ENCODE data around the gene TIGD3. TPM values are rescaled to one million over a fixed set of nuclear protein-coding genes. Genes with fewer than 3 reads are reported as not detected.

Gene TIGD3
- total RNA-seq, 4 donors from 2014 or later, result 0.27 to 0.67 TPM; not detected in 2

DNA sequence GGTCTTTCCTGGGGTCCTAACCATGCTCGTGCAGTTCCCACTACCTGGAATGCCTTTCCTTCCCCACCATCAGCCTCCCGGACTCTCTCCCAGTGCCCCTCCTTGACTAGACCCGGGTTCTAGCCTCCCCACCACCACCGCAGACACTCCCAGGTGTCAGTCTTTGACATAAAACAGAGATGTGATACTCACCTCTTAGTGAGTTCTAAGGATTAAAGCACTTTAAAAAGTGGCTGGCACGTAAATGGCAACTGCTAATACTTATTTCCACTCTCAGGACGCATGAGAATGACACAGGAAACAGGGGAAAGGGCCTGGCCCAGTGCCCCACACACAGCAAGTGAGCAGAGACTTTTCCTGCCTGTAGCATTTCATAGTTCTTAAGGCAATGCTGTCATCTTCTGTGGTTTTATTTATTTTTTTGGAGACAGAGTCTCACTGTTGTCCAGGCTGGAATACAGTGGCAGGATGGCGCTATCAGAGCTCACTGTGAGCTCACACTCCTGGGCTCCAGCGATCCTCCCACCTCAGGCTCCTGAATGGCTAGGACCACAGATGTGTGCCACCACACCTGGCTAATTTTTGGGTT is 29.8 kb downstream of the TIGD3 start:
- H3K36me3 ChIP-seq, result peaks cover 0 to 16% of the 10 kb centered on the region in 2 donors
- ATAC-seq, result no peak
- H3K4me1 ChIP-seq, result peaks cover 0 to 85% (median 39%) of the 10 kb centered on the region in 3 donors
- TF ChIP-seq EP300 (IDR thresholded peaks at IDR 0.05) (no peak), POLR2AphosphoS5 (IDR thresholded peaks at IDR 0.05) (no peak), POLR2A (IDR thresholded peaks at IDR 0.05) (no peak)
- TF ChIP-seq, protein P1, sequence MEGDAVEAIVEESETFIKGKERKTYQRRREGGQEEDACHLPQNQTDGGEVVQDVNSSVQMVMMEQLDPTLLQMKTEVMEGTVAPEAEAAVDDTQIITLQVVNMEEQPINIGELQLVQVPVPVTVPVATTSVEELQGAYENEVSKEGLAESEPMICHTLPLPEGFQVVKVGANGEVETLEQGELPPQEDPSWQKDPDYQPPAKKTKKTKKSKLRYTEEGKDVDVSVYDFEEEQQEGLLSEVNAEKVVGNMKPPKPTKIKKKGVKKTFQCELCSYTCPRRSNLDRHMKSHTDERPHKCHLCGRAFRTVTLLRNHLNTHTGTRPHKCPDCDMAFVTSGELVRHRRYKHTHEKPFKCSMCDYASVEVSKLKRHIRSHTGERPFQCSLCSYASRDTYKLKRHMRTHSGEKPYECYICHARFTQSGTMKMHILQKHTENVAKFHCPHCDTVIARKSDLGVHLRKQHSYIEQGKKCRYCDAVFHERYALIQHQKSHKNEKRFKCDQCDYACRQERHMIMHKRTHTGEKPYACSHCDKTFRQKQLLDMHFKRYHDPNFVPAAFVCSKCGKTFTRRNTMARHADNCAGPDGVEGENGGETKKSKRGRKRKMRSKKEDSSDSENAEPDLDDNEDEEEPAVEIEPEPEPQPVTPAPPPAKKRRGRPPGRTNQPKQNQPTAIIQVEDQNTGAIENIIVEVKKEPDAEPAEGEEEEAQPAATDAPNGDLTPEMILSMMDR (IDR thresholded peaks at IDR 0.05), result no peak
- no peaks in the 10 kb centered on the region for H3K27me3 ChIP-seq
- no peak overlapping the region for H3K4me3 ChIP-seq
- H3K9me3 ChIP-seq, result no peaks in the 10 kb centered on the region
- peak overlapping the region; percentile 4 to 99 (median 96) for H3K27ac ChIP-seq
- 55 to 68% methylated on average over 4 to 8 of the region's 8 CpGs for WGBS, 2 donors (ENCODE audit: low coverage in 1 of 2)

DNA sequence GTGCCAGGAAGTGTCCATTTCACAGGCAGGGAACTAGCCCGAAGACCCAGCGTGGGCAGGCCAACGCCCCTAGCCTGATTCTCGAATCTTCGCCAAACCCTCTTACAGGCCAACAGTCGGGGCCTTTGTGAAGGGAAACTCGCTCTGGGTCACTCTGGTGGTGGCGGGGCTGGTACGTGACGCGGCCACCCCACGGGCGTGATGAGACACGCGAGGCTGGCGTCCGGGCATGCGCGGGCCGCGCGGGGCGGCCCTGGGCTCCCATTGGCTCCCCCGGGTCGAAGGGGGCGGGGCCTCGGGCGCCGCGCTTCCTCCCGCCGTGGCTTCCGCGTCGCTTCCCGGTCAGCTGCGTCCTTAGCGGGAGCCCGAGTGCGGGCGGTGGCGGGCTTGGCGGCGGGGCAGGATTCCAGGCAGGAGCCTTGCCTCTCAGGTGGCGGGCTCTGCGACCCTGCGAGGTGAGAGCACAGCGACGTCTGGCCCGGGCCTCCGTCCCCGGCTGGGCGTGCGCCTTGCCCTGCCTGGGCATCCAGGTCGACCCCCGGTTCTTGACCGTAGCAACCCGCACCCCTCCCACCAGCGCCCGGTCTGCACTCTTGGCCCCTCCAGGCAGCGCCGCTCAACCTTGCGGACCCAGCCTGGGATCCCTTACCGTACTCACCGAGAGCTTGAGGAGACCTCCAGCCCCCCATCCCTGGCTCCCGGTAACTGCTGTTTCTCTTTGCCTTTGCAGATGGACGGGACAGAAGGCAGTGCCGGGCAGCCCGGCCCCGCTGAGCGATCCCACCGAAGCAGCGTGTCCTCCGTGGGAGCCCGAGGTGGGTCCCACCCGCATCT is 32.0 kb downstream of the TIGD3 start, which contains the start of gene FRMD8:
Gene FRMD8, plus strand, starts transcription at position 331 of the 834 bp plus-strand sequence. Its CDS starts 400 bp downstream, at position 731.
- ATAC-seq, result peak; percentile 81
- peak within 1 kb of the TSS; percentile 80 to 99 (median 96) for H3K27ac ChIP-seq
- WGBS, 2 donors (ENCODE audit: low coverage in 1 of 2), result 0% methylated on average over 13 of the region's 76 CpGs; no CpG with 5 or more reads in 1 of the 2 donors
- peak within 1 kb of the TSS; percentile 73 to 93 for H3K4me3 ChIP-seq
- peaks cover 0 to 17% of the 10 kb centered on the region in 2 donors for H3K36me3 ChIP-seq
- no peaks in the 10 kb centered on the region for H3K27me3 ChIP-seq
- no peak for TF ChIP-seq EP300 (IDR thresholded peaks at IDR 0.05)
- TF ChIP-seq, protein P1 (IDR thresholded peaks at IDR 0.05), result peak in 1 of 4 experiments; percentile 19
- TF ChIP-seq POLR2A (IDR thresholded peaks at IDR 0.05), result peak; percentile 94 to 96
- peak; percentile 97 for TF ChIP-seq POLR2AphosphoS5 (IDR thresholded peaks at IDR 0.05)
- H3K4me1 ChIP-seq, result peaks cover 0 to 94% (median 46%) of the 10 kb centered on the region in 3 donors
- H3K9me3 ChIP-seq, result no peaks in the 10 kb centered on the region

DNA sequence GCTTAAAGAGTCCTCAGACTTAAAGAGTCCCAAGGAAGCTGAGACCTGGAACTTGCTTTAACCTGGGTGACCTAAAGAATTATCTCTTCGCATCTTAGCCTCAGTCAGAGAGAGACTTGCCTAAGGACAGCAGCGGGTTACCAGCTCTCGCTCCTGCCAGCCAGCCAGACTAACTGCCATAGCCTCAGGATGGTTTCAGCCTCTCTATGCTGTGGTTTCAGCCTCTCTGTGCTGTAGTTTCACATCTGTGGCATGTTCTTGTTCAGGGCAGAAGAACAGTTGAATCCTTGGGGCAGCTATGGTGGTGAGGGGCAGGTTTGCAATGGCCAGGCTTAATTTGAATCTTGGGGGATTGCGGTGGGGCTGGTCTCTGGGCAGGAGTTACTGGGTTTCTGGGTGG is 34.2 kb downstream of the TIGD3 start:
- no peak for ATAC-seq
- Histone ChIP-seq H3K27me3 (no peaks in the 10 kb centered on the region), H3K27ac (peak overlapping the region in 1 of 4 donors; percentile 97), H3K4me1 (peaks cover 0 to 87% (median 30%) of the 10 kb centered on the region in 3 donors), H3K36me3 (peaks cover 0 to 39% of the 10 kb centered on the region in 2 donors), H3K9me3 (no peaks in the 10 kb centered on the region), H3K4me3 (no peak overlapping the region)
- TF ChIP-seq POLR2AphosphoS5 (IDR thresholded peaks at IDR 0.05) (no peak), POLR2A (IDR thresholded peaks at IDR 0.05) (no peak), EP300 (IDR thresholded peaks at IDR 0.05) (no peak)
- TF ChIP-seq, protein P1 (IDR thresholded peaks at IDR 0.05), result no peak
- WGBS, 2 donors (ENCODE audit: low coverage in 1 of 2), result 71% methylated on average over 1 of the region's 4 CpGs; no CpG with 5 or more reads in 1 of the 2 donors

DNA sequence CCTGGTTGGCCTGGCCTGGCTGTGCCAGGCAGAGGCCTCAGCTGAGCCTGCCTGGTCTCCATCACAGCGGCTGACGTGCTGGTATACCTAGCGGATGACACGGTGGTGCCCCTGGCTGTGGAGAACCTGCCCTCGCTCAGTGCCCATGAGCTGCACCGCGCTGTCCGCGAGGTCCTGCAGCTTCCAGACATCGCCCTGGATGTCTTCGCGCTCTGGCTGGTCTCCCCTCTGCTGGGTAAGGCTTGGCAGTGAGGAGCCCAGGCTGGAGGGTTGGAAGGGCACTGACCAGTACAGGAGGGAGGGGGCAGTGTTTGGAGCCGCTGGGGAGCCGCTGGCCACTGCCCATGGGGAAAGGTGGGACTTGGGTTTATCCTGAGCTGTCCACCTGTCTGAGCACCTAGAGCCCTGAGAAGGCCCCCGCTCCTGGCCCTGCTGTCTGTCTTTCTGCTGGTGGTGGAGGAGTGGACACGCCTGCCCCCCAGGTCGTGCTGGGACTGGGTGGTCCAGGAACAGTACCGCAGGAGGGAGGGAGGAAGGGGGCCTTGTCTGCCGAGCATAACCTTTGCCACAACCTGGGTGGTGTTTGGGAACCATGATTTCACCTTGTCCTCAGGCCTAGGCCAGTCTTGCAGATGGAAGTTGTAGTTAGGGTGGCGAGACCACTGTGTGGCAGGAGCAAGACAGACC is 34.9 kb downstream of the TIGD3 start:
- Histone ChIP-seq H3K27ac (peak overlapping the region in 3 of 4 donors; percentile 62 to 97 (median 63)), H3K9me3 (no peaks in the 10 kb centered on the region), H3K4me1 (peaks cover 0 to 80% (median 26%) of the 10 kb centered on the region in 3 donors), H3K36me3 (peaks cover 0 to 46% of the 10 kb centered on the region in 2 donors), H3K27me3 (no peaks in the 10 kb centered on the region), H3K4me3 (no peak overlapping the region)
- 85% methylated on average over 5 of the region's 20 CpGs; no CpG with 5 or more reads in 1 of the 2 donors for WGBS, 2 donors (ENCODE audit: low coverage in 1 of 2)
- TF ChIP-seq POLR2AphosphoS5 (IDR thresholded peaks at IDR 0.05) (no peak), EP300 (IDR thresholded peaks at IDR 0.05) (no peak), POLR2A (IDR thresholded peaks at IDR 0.05) (no peak)
- TF ChIP-seq, protein P1 (IDR thresholded peaks at IDR 0.05), result no peak
- no peak for ATAC-seq

Measured in gastroesophageal sphincter (tissue), 4 donors.